H1 (cell line): ENCODE measurements around the gene MSL1. TPM values are rescaled to one million over a fixed set of nuclear protein-coding genes. Genes with fewer than 3 reads are reported as not detected.

Source experiments
- CTCF ChIA-PET: fragments of 300-600 bp; sonication (Branson Sonifier 250); formaldehyde crosslinking; loops from one replicate; lab custom pipeline; 2021; ENCODE audit not compliant: partially characterized antibody; lab: Charles Lee
- POLR2A ChIA-PET: fragments of 300-600 bp; sonication (Branson Sonifier 250); formaldehyde crosslinking; loops from one replicate; lab custom pipeline; 2021; ENCODE audit warnings: inconsistent platforms; ENCODE audit not compliant: partially characterized antibody; lab: Charles Lee
- DNase-seq, 2 experiments: peaks; one replicate each; pipeline versions ENCODE4 v3.0.0 to v3.0.0-alpha.2; 2010 to 2022; ENCODE audit warnings: low spot score in 2 of 2, low read depth in 1 of 2, mixed read lengths in 1 of 2
- FAIRE-seq: peaks from 2 replicates; lab custom pipeline; 2011; peaks lifted over from hg19 to GRCh38; lab: Jason Lieb, UNC
- H2AFZ ChIP-seq: 2 replicates; pipeline ENCODE4 v1.8.1; 2012; ENCODE audit warnings: low read length, inconsistent platforms
- H2AK5ac ChIP-seq: 2 replicates; pipeline ENCODE4 v1.6.1; 2013; ENCODE audit warnings: low read depth, low read length
- H2BK120ac ChIP-seq: replicated peaks from 2 replicates; pipeline ENCODE3; 2013; ENCODE audit warnings: low read depth, low read length, inconsistent platforms
- H2BK12ac ChIP-seq: 2 replicates; pipeline ENCODE4 v1.6.1; 2013; ENCODE audit warnings: low read depth, low read length
- H2BK15ac ChIP-seq: 2 replicates; pipeline ENCODE4 v1.6.1; 2013; ENCODE audit warnings: low read length
- H2BK20ac ChIP-seq: 2 replicates; pipeline ENCODE4 v1.6.1; 2013; ENCODE audit warnings: low read length
- H2BK5ac ChIP-seq: 2 replicates; pipeline ENCODE4 v1.6.1; 2013; ENCODE audit warnings: low read depth, low read length
- H3K14ac ChIP-seq: 2 replicates; pipeline ENCODE4 v1.6.1; 2013; ENCODE audit warnings: inconsistent platforms; ENCODE audit not compliant: insufficient read length
- H3K18ac ChIP-seq: 2 replicates; pipeline ENCODE4 v1.6.1; 2013; ENCODE audit warnings: low read length; ENCODE audit errors: extremely low read depth
- H3K23ac ChIP-seq: 2 replicates; pipeline ENCODE4 v1.6.1; 2013; ENCODE audit warnings: inconsistent platforms; ENCODE audit not compliant: insufficient read length
- H3K23me2 ChIP-seq: 2 replicates; pipeline ENCODE4 v1.6.1; 2013; ENCODE audit warnings: low read depth, low read length
- H3K27ac ChIP-seq: 2 replicates; pipeline ENCODE4 v1.6.1; 2011; ENCODE audit warnings: low read depth, low read length, inconsistent platforms
- H3K27me3 ChIP-seq, 4 experiments: replicated peaks in 1 of 4; 1 replicate in 1 of 4; 2 replicates in 3 of 4; pipeline versions ENCODE4 v1.6.1 to v1.8.1; 2011 to 2013; ENCODE audit warnings: low read length in 3 of 4, mild to moderate bottlenecking in 3 of 4, inconsistent platforms in 2 of 4, mixed read lengths in 2 of 4, moderate library complexity in 1 of 4; ENCODE audit not compliant: control insufficient read depth in 3 of 4, insufficient read depth in 3 of 4; ENCODE audit errors: extremely low read depth in 1 of 4
- H3K36me3 ChIP-seq, 4 experiments: 2 replicates each; pipeline versions ENCODE4 v1.6.1 to v1.8.1; 2011 to 2013; ENCODE audit warnings: mild to moderate bottlenecking in 4 of 4, low read length in 3 of 4, moderate library complexity in 2 of 4, control low read depth in 1 of 4, inconsistent platforms in 1 of 4; ENCODE audit not compliant: insufficient read depth in 4 of 4, control insufficient read depth in 2 of 4
- H3K4ac ChIP-seq: replicated peaks from 2 replicates; pipeline ENCODE3; 2013; ENCODE audit warnings: low read length, low read depth, mixed read lengths, inconsistent platforms; ENCODE audit not compliant: insufficient read length
- H3K4me1 ChIP-seq, 4 experiments: replicated peaks in 1 of 4; 1 replicate in 1 of 4; 2 replicates in 3 of 4; pipeline versions ENCODE4 v1.6.1 to v1.8.1; 2011 to 2013; ENCODE audit warnings: low read length in 3 of 4, inconsistent platforms in 2 of 4, mixed read lengths in 1 of 4; ENCODE audit not compliant: insufficient read depth in 4 of 4, control insufficient read depth in 3 of 4
- H3K4me2 ChIP-seq, 2 experiments: 2 replicates each; pipeline versions ENCODE4 v1.6.1 to v1.8.1; 2011 to 2013; ENCODE audit warnings: low read depth in 2 of 2, low read length in 2 of 2, control low read depth in 1 of 2, inconsistent platforms in 1 of 2, mild to moderate bottlenecking in 1 of 2; ENCODE audit not compliant: insufficient read depth in 1 of 2
- H3K4me3 ChIP-seq, 4 experiments: fragments of 200-600, 300-600 bp in 1 of 4; sonication (generic), shearing (Covaris generic), sonication (Bioruptor Twin) in 1 of 4; 2 replicates each; pipeline versions ENCODE4 v1.5.1 to v1.8.1; 2011 to 2016; ENCODE audit warnings: low read length in 4 of 4, low read depth in 3 of 4, control low read depth in 2 of 4, inconsistent platforms in 2 of 4, mild to moderate bottlenecking in 2 of 4, mixed read lengths in 1 of 4, moderate library complexity in 1 of 4; ENCODE audit not compliant: insufficient read depth in 2 of 4; ENCODE audit errors: extremely low read depth in 1 of 4
- H3K56ac ChIP-seq: replicated peaks from 2 replicates; pipeline ENCODE3; 2013; ENCODE audit warnings: low read depth, mild to moderate bottlenecking, mixed read lengths, low read length, inconsistent platforms; ENCODE audit not compliant: insufficient read length
- H3K79me1 ChIP-seq: 2 replicates; pipeline ENCODE4 v1.6.1; 2013; ENCODE audit warnings: low read depth, low read length, control low read depth
- H3K79me2 ChIP-seq, 2 experiments: 2 replicates each; pipeline versions ENCODE4 v1.6.1 to v1.8.1; 2012 to 2013; ENCODE audit warnings: low read length in 2 of 2, mild to moderate bottlenecking in 2 of 2, inconsistent platforms in 1 of 2; ENCODE audit not compliant: insufficient read depth in 2 of 2, control insufficient read depth in 1 of 2
- H3K9ac ChIP-seq, 4 experiments: replicated peaks in 1 of 4; 1 replicate in 1 of 4; 2 replicates in 3 of 4; pipeline versions ENCODE4 v1.6.1 to v1.8.1; 2011 to 2013; ENCODE audit warnings: low read depth in 3 of 4, low read length in 3 of 4, control low read depth in 2 of 4, mild to moderate bottlenecking in 2 of 4, moderate library complexity in 2 of 4, inconsistent platforms in 1 of 4; ENCODE audit errors: extremely low read depth in 1 of 4
- H3K9me3 ChIP-seq, 2 experiments: 2 replicates each; pipeline versions ENCODE4 v1.6.1 to v1.8.1; 2012 to 2013; ENCODE audit warnings: mild to moderate bottlenecking in 2 of 2, moderate library complexity in 2 of 2, control low read depth in 1 of 2, inconsistent platforms in 1 of 2, low read depth in 1 of 2, low read length in 1 of 2, mixed read lengths in 1 of 2; ENCODE audit not compliant: insufficient read depth in 2 of 2
- H4K20me1 ChIP-seq, 2 experiments: replicated peaks in 1 of 2; 2 replicates each; pipeline versions ENCODE3 to v1.8.1; 2011 to 2013; ENCODE audit warnings: inconsistent platforms in 2 of 2, low read length in 2 of 2, mild to moderate bottlenecking in 1 of 2; ENCODE audit not compliant: insufficient read depth in 2 of 2, control insufficient read depth in 1 of 2
- H4K5ac ChIP-seq: 2 replicates; pipeline ENCODE4 v1.6.1; 2013; ENCODE audit warnings: low read length, low read depth, mixed read lengths, inconsistent platforms; ENCODE audit not compliant: insufficient read length
- H4K8ac ChIP-seq: 2 replicates; pipeline ENCODE4 v1.8.0; 2013; ENCODE audit warnings: mild to moderate bottlenecking, moderate library complexity, low read length, inconsistent platforms; ENCODE audit not compliant: insufficient read depth; ENCODE audit errors: extremely low read depth
- H4K91ac ChIP-seq: replicated peaks from 2 replicates; pipeline ENCODE3; 2013; ENCODE audit warnings: low read length, mixed read lengths, inconsistent platforms; ENCODE audit not compliant: insufficient read length
- CHD2 ChIP-seq: IDR thresholded peaks from 2 replicates; pipeline ENCODE4 v1.6.1; 2012; ENCODE audit warnings: low read length, improper control_type of control experiment
- EP300 ChIP-seq, 2 experiments: IDR thresholded peaks; 1 replicate in 1 of 2; 2 replicates in 1 of 2; pipeline ENCODE4 v1.6.1; 2011 to 2012; ENCODE audit warnings: low read depth in 2 of 2, low read length in 2 of 2, mild to moderate bottlenecking in 2 of 2, borderline replicate concordance in 1 of 2, inconsistent platforms in 1 of 2, moderate library complexity in 1 of 2
- KDM1A ChIP-seq: fragments of 200-600, 300-600 bp; sonication (generic); IDR thresholded peaks from 2 replicates; pipeline ENCODE4 v1.7.1; 2016; ENCODE audit warnings: mild to moderate bottlenecking, low read length, borderline replicate concordance
- TAF7 ChIP-seq: optimal IDR thresholded peaks from 2 replicates; pipeline ENCODE3; 2011; ENCODE audit warnings: low read depth, mild to moderate bottlenecking, inconsistent platforms, low read length, moderate library complexity, borderline replicate concordance
- TCF12 ChIP-seq: IDR thresholded peaks from 2 replicates; pipeline ENCODE4 v1.6.1; 2011; ENCODE audit warnings: low read depth, mild to moderate bottlenecking, low read length
- WGBS, 2 experiments: shearing (Covaris generic) in 1 of 2; methylation state at CpG; one replicate each; pipeline versions ENCODE4 v1.1.6 to v1.1.7; 2013 to 2015; ENCODE audit warnings: low lambda C conversion rate in 2 of 2, mixed read lengths in 2 of 2, inconsistent platforms in 1 of 2, low coverage in 1 of 2, missing lambda C conversion rate in 1 of 2; ENCODE audit not compliant: insufficient replicate concordance in 2 of 2, insufficient coverage in 1 of 2, insufficient read length in 1 of 2; ENCODE audit errors: extremely low coverage in 1 of 2, missing lambda C conversion rate in 1 of 2; 5-methylcytosine and 5-hydroxymethylcytosine counted together
- polyA plus RNA-seq, 7 experiments: library from polyadenylated mRNA; depleted of rRNA in 3 of 7; stranded (reverse) in 5 of 7; unstranded in 2 of 7; fragments of >200 nt in 5 of 7; fragments of 200-250 nt in 2 of 7; gene quantifications; 1 replicate in 5 of 7; 2 replicates in 1 of 7; 4 replicates in 1 of 7; pipeline versions ENCODE4 v1.2.1 to v1.2.3, GENCODE V29; 2011 to 2013; ENCODE audit warnings: missing spikeins in 2 of 7, mixed read lengths in 2 of 7
- total RNA-seq: library from RNA; stranded (reverse); fragmentation: NEBNext Ultra II Directional; extraction: Animal tissue kit (Norgen Biotek cat#: 25700); gene quantifications from 2 replicates; pipeline ENCODE4 v1.2.1, GENCODE V29; 2021

MSL1 gene
- total and polyA plus RNA-seq, 2 of the 8 experiments (the other 6 are each of a cell fraction or from before 2014, with no cell fraction given), result 24.1 to 66.5 TPM

- FAIRE-seq (no peak), DNase-seq (no peak)
- H2BK15ac ChIP-seq, result no peak overlapping the region; the same call in 1 of the 2 replicates
- H3K23me2 ChIP-seq, result peaks cover 2% of the 10 kb centered on the region; the same call in 1 of the 2 replicates
- H2BK5ac ChIP-seq, result no peak overlapping the region
- H3K79me2 ChIP-seq, result no peaks in the 10 kb centered on the region
- 0 out of 2 replicates have a peak overlapping the region, but pooled peaks have one; percentile 24 for H2AK5ac ChIP-seq
- ChIA-PET CTCF (interaction anchor here (0.8 to 7.3 kb wide), 5 partner anchors 9 to 555 kb away, joined by 3 to 59 read pairs (median 6); no protein-coding TSS in a partner anchor), POLR2A (interaction anchor here (0.6 to 9.1 kb wide), 9 partner anchors 9 to 64 kb away, joined by 3 to 105 read pairs (median 11); partner anchors contain the start of genes CASC3 and MSL1)
- H3K4me3 ChIP-seq, result peak overlapping the region in 1 of 4 experiments; percentile 80; a peak in 1 of 8 replicates
- no peak overlapping the region for H3K23ac ChIP-seq
- no peak for TF ChIP-seq TAF7
- TF ChIP-seq EP300 (IDR thresholded peaks at IDR 0.05; ENCODE audit: borderline replicate concordance in 1 of 2, low read depth in 2 of 2, low read length in 2 of 2), result no peak
- no peak for TF ChIP-seq KDM1A
- no peak for TF ChIP-seq CHD2
- no peak for TF ChIP-seq TCF12
- H2AFZ ChIP-seq, result no peak overlapping the region
- H2BK120ac ChIP-seq, result no peak overlapping the region
- H3K27me3 ChIP-seq, result no peaks in the 10 kb centered on the region
- no peak overlapping the region for H3K18ac ChIP-seq
- no peak overlapping the region for H3K4ac ChIP-seq
- H3K4me1 ChIP-seq, result peaks cover 5 to 20% (median 15%) of the 10 kb centered on the region in 4 experiments; a peak in 6 of 7 replicates
- peak overlapping the region; percentile 0 for H4K91ac ChIP-seq
- no peaks in the 10 kb centered on the region for H3K79me1 ChIP-seq
- H3K14ac ChIP-seq, result no peak overlapping the region
- no peaks in the 10 kb centered on the region for H3K9me3 ChIP-seq
- H2BK12ac ChIP-seq, result no peak overlapping the region
- H2BK20ac ChIP-seq, result no peak overlapping the region
- H3K27ac ChIP-seq, result no peak overlapping the region
- H4K8ac ChIP-seq, result no peak overlapping the region
- H3K9ac ChIP-seq, result no peak overlapping the region
- H3K36me3 ChIP-seq, result peaks cover 9 to 17% (median 10%) of the 10 kb centered on the region in 4 experiments; a peak in 7 of 8 replicates
- no peak overlapping the region for H3K56ac ChIP-seq
- WGBS, 2 experiments, result 83% methylated on average over 2 of the region's 2 CpGs; no CpG with 5 or more reads in 1 of the 2 experiments
- H4K5ac ChIP-seq, result no peak overlapping the region
- H4K20me1 ChIP-seq, result peaks cover 2 to 19% of the 10 kb centered on the region in 2 experiments
- H3K4me2 ChIP-seq, result peak overlapping the region; percentile 38 to 59; a peak in 3 of 4 replicates
Observed at GRCh38 chr17:40176754-40177110, 55.0 kb downstream of the MSL1 start.
